HCT116 (cell line): ENCODE results near the gene GPHA2. TPM values are rescaled to one million over a fixed set of nuclear protein-coding genes. Genes with fewer than 3 reads are reported as not detected.

Experiments used
- ATAC-seq: fragments of 200-7000 bp; cut with Tn5 transposase; 2 replicates; pipeline ENCODE4 v1.9.1; 2020; ENCODE audit warnings: mild to moderate bottlenecking, moderate library complexity
- BruUV-seq: library from RNA; stranded (reverse); fragments of 400-500 nt; replicated peaks from 2 replicates; lab custom pipeline; 2021; lab: Mats Ljungman, UMichigan
- CTCF ChIA-PET: fragments of 300-600 bp; sonication (Branson Sonifier 250); formaldehyde crosslinking; loops from one replicate; lab custom pipeline; 2021; ENCODE audit warnings: antibody characterized with exemption; lab: Charles Lee
- POLR2A ChIA-PET: fragments of 300-600, 350-600 bp; sonication (Branson Sonifier 250); formaldehyde crosslinking; loops from one replicate; lab custom pipeline; 2021; ENCODE audit warnings: antibody characterized with exemption; lab: Charles Lee
- RAD21 ChIA-PET, 2 experiments: fragments of 300-600 bp; sonication (Branson Sonifier 250); formaldehyde crosslinking; loops; one replicate each; lab custom pipeline; 2023; ENCODE audit warnings: low total read pairs in 2 of 2; ENCODE audit not compliant: uncharacterized antibody in 2 of 2, unreplicated experiment in 2 of 2, low non-redundant PET in 1 of 2; lab: Charles Lee
- DNase-seq: peaks from one replicate; pipeline ENCODE4 v3.0.0-alpha.2; 2010; ENCODE audit warnings: low read depth, low spot score
- H2AFZ ChIP-seq: fragments of 200-600 bp; shearing (Covaris generic), sonication (generic); 2 replicates; pipeline ENCODE4 v1.6.1; 2017; ENCODE audit warnings: low read depth, mixed run types, mixed read lengths, antibody characterized with exemption, low read length; ENCODE audit not compliant: poor library complexity, severe bottlenecking
- H3K27ac ChIP-seq: 2 replicates; pipeline ENCODE4 v1.5.1; 2012; ENCODE audit warnings: low read depth, low read length
- H3K27me3 ChIP-seq: fragments of 200-600 bp; sonication (generic); 2 replicates; pipeline ENCODE4 v1.6.1; 2016; ENCODE audit warnings: mixed run types, low read length, mixed read lengths; ENCODE audit not compliant: insufficient read depth
- H3K36me3 ChIP-seq, 2 experiments: fragments of 200-500 bp in 1 of 2; fragments of 200-600 bp in 1 of 2; sonication (Bioruptor generic) in 1 of 2; sonication (generic) in 1 of 2; 2 replicates each; pipeline versions ENCODE4 v1.5.1 to v1.6.1; 2014 to 2016; ENCODE audit warnings: low read length in 2 of 2, inconsistent platforms in 1 of 2, mixed read lengths in 1 of 2, mixed run types in 1 of 2; ENCODE audit not compliant: insufficient read depth in 2 of 2, control insufficient read depth in 1 of 2
- H3K4me1 ChIP-seq, 2 experiments: fragments of 200-600 bp in 1 of 2; sonication (generic) in 1 of 2; 2 replicates each; pipeline versions ENCODE4 v1.5.1 to v1.6.1; 2012 to 2017; ENCODE audit warnings: low read length in 2 of 2, inconsistent platforms in 1 of 2, mild to moderate bottlenecking in 1 of 2, mixed read lengths in 1 of 2, mixed run types in 1 of 2, moderate library complexity in 1 of 2; ENCODE audit not compliant: insufficient read depth in 2 of 2, control insufficient read depth in 1 of 2
- H3K4me2 ChIP-seq: fragments of 200-600 bp; sonication (generic); 2 replicates; pipeline ENCODE4 v1.6.1; 2017; ENCODE audit warnings: mixed run types, low read length, mixed read lengths
- H3K4me3 ChIP-seq, 2 experiments: fragments of 200-600 bp in 1 of 2; sonication (generic) in 1 of 2; replicated peaks in 1 of 2; 2 replicates each; pipeline ENCODE4 v1.5.1; 2011 to 2016; ENCODE audit warnings: low read length in 2 of 2, control low read depth in 1 of 2, low read depth in 1 of 2, mild to moderate bottlenecking in 1 of 2, mixed read lengths in 1 of 2, mixed run types in 1 of 2
- H3K79me2 ChIP-seq: fragments of 200-600 bp; sonication (generic); 2 replicates; pipeline ENCODE4 v1.6.1; 2017; ENCODE audit warnings: mild to moderate bottlenecking, mixed run types, low read length, moderate library complexity, mixed read lengths; ENCODE audit not compliant: insufficient read depth
- H3K9ac ChIP-seq: fragments of 200-600 bp; sonication (generic); 2 replicates; pipeline ENCODE4 v1.6.1; 2016; ENCODE audit warnings: low read length, mixed read lengths
- H3K9me2 ChIP-seq: fragments of 200-600 bp; sonication (generic), shearing (Covaris generic); 2 replicates; pipeline ENCODE4 v1.6.1; 2017; ENCODE audit warnings: mixed run types, mild to moderate bottlenecking, moderate library complexity; ENCODE audit not compliant: insufficient read depth
- H3K9me3 ChIP-seq, 2 experiments: fragments of 200-500 bp in 1 of 2; fragments of 200-600 bp in 1 of 2; sonication (Bioruptor generic) in 1 of 2; sonication (generic) in 1 of 2; 2 replicates each; pipeline ENCODE4 v1.6.1; 2014 to 2017; ENCODE audit warnings: low read length in 2 of 2, mixed read lengths in 2 of 2, inconsistent platforms in 1 of 2, low read depth in 1 of 2, mild to moderate bottlenecking in 1 of 2, mixed run types in 1 of 2, moderate library complexity in 1 of 2; ENCODE audit not compliant: control insufficient read depth in 1 of 2, insufficient read depth in 1 of 2
- H4K20me1 ChIP-seq: fragments of 200-600 bp; sonication (generic), shearing (Covaris generic); 2 replicates; pipeline ENCODE4 v1.6.1; 2017; ENCODE audit warnings: mixed run types, mild to moderate bottlenecking, moderate library complexity; ENCODE audit not compliant: insufficient read depth
- ELF1 ChIP-seq: IDR thresholded peaks from 2 replicates; pipeline ENCODE4 v1.6.1; 2012; ENCODE audit warnings: low read depth, borderline replicate concordance
- SIN3A ChIP-seq: IDR thresholded peaks from 2 replicates; pipeline ENCODE4 v1.6.1; 2012; ENCODE audit warnings: low read depth
- SP1 ChIP-seq: IDR thresholded peaks from 2 replicates; pipeline ENCODE4 v1.6.1; 2012; ENCODE audit warnings: low read depth
- TCF7L2 ChIP-seq: IDR thresholded peaks from 2 replicates; pipeline ENCODE4 v1.7.0; 2011; ENCODE audit warnings: borderline replicate concordance, inconsistent platforms; ENCODE audit not compliant: insufficient read depth, insufficient read length; ENCODE audit errors: extremely low read depth
- YY1 ChIP-seq: IDR thresholded peaks from 2 replicates; pipeline ENCODE4 v1.6.1; 2011; ENCODE audit warnings: low read length, low read depth, moderate library complexity, mild to moderate bottlenecking; ENCODE audit not compliant: insufficient replicate concordance; ENCODE audit errors: extremely low read depth
- ZFX ChIP-seq: fragments of 450-650 bp; IDR thresholded peaks from 2 replicates; pipeline ENCODE4 v1.6.1; 2017
- intact Hi-C: fragments of 100-400 bp; cut with micrococcal nuclease; formaldehyde crosslinking; loops from 2 replicates; pipeline ENCODE4 v1.10.0; 2022
- total RNA-seq: library from RNA; stranded (reverse); gene quantifications from one replicate; pipeline ENCODE4 v1.2.1, GENCODE V29; 2021; ENCODE audit not compliant: unreplicated experiment
- TF ChIP-seq, protein P1 (sequence below): IDR thresholded peaks from 2 replicates; pipeline ENCODE4 v1.6.1; 2011; ENCODE audit warnings: mild to moderate bottlenecking, low read length, moderate library complexity; ENCODE audit not compliant: insufficient replicate concordance; ENCODE audit errors: extremely low read depth

GPHA2 gene
- total RNA-seq, 1 experiment from 2014 or later = not detected

DNA sequence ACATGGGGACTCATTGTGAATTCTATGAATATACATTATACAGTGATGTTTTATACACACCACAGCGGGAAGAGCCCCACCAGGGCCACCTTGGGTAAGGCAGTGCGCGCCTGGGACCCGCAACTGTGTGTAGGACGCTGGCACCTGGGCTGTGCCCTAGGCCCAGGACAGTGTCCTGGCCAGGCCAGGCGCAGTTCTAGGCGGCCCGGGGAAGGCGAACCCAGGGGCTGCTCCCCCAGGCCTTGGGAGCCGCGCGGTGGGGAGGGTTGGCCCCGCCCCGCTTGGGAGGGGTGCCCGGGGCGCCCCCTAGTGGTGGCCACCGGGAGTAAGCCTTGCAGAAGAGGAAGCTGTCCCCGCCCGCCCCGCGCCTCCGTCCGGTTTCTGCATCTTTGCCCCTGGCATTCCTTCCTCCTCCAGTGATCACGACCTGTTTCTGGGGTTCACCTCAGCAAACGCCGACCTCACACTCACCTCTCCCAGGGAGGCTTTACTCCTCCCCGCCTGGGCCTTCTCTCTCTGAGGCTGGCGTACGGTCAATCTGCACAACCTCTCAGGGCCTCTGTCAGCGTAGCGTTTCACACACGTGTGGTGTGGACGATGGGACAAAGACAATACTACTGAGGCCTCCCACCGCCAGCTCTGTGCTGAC lies 47.8 kb downstream of the GPHA2 start (continued):
- no peak for TF ChIP-seq SP1
- TF ChIP-seq ELF1 = no peak
- no peak for TF ChIP-seq YY1
- TF ChIP-seq SIN3A = no peak

DNA sequence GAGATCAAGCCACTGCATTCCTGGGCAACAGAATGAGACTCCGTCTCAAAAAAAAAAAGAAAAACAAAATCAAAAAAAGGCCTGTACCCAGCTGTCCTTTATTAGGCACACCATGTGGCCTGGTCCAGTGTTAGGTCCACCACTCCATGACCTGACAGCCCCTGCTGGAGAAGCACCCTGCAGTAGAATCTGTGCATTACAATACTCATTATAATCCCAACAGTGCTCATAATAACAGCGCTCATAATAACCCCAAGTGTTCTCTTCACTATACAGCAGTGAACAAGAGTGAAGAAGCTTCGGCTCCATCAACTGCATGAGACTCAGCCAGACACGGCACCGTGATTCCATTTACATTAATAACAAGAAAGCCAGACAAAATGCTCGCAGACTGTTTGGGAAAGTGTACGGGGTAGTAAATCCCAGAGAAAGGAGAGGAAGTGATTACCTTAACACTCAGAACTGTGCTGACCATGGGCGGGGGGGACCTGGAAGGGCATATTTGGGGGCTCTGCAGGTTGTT lies 48.4 kb downstream of the GPHA2 start:
- BruUV-seq = no TSS peak
- H3K36me3 ChIP-seq = no peaks in the 10 kb centered on the region
- TF ChIP-seq, protein P1, sequence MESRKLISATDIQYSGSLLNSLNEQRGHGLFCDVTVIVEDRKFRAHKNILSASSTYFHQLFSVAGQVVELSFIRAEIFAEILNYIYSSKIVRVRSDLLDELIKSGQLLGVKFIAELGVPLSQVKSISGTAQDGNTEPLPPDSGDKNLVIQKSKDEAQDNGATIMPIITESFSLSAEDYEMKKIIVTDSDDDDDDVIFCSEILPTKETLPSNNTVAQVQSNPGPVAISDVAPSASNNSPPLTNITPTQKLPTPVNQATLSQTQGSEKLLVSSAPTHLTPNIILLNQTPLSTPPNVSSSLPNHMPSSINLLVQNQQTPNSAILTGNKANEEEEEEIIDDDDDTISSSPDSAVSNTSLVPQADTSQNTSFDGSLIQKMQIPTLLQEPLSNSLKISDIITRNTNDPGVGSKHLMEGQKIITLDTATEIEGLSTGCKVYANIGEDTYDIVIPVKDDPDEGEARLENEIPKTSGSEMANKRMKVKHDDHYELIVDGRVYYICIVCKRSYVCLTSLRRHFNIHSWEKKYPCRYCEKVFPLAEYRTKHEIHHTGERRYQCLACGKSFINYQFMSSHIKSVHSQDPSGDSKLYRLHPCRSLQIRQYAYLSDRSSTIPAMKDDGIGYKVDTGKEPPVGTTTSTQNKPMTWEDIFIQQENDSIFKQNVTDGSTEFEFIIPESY = no peak
- TF ChIP-seq SP1 (no peak), TCF7L2 (no peak), ZFX (no peak)
- peak overlapping the region; percentile 31 to 51; a peak in 1 of 4 replicates for H3K4me3 ChIP-seq
- POLR2A ChIA-PET = interaction anchor here (1.0 to 1.4 kb wide), 2 partner anchors 32 to 38 kb away, joined by 3 to 9 read pairs; no protein-coding TSS in a partner anchor
- peak overlapping the region; percentile 89 for H3K4me2 ChIP-seq
- peak; percentile 60 for ATAC-seq
- intact Hi-C loops = loop anchor here (5.0 kb wide), 1 partner anchor 100 kb away; no protein-coding TSS in a partner anchor
- no peak overlapping the region for H2AFZ ChIP-seq
- peak overlapping the region; percentile 40 for H3K27ac ChIP-seq
- no peak for DNase-seq
- peaks cover 7 to 31% of the 10 kb centered on the region in 2 experiments; a peak in 3 of 4 replicates for H3K4me1 ChIP-seq
- H3K9me2 ChIP-seq = no peaks in the 10 kb centered on the region
- peak overlapping the region; percentile 54; the same call in 1 of the 2 replicates for H3K9ac ChIP-seq
- H4K20me1 ChIP-seq = no peaks in the 10 kb centered on the region
- H3K27me3 ChIP-seq = no peaks in the 10 kb centered on the region
- no peaks in the 10 kb centered on the region for H3K79me2 ChIP-seq
- CTCF ChIA-PET = interaction anchor here (0.9 to 10.8 kb wide), 6 partner anchors 10 to 43 kb away, joined by 3 to 112 read pairs (median 4); partner anchors contain the start of gene CDC42BPG
- RAD21 ChIA-PET = interaction anchor here in 1 of 2 experiments (0.9 kb wide), 1 partner anchor 40 kb away, joined by 4 read pairs; no protein-coding TSS in a partner anchor
- H3K9me3 ChIP-seq = no peaks in the 10 kb centered on the region
